PC-9 (cell line): ENCODE data around the gene PIEZO2. TPM values are rescaled to one million over a fixed set of nuclear protein-coding genes. Genes with fewer than 3 reads are reported as not detected.

Experiments
- BruUV-seq: library from RNA; stranded (reverse); fragments of 400-500 nt; replicated peaks from 2 replicates; lab custom pipeline; 2021; lab: Mats Ljungman, UMichigan
- CTCF ChIA-PET: fragments of 300-600 bp; sonication (Branson Sonifier 250); formaldehyde crosslinking; loops from one replicate; lab custom pipeline; 2022; ENCODE audit warnings: antibody characterized with exemption; lab: Charles Lee
- POLR2A ChIA-PET: fragments of 300-600 bp; sonication (Branson Sonifier 250); formaldehyde crosslinking; loops from one replicate; lab custom pipeline; 2022; ENCODE audit warnings: antibody characterized with exemption; ENCODE audit not compliant: unreplicated experiment; lab: Charles Lee
- DNase-seq, 2 experiments: peaks; one replicate each; pipeline versions ENCODE4 v3.0.0 to v3.0.0-alpha.2; 2015 to 2022; ENCODE audit warnings: mixed read lengths in 1 of 2
- H2AFZ ChIP-seq: fragments of 200-600 bp; sonication (generic); 2 replicates; pipeline ENCODE4 v1.8.1; 2017; ENCODE audit warnings: antibody characterized with exemption
- H3F3A ChIP-seq: fragments of 200-600 bp; sonication (generic); 2 replicates; pipeline ENCODE4 v1.8.1; 2017; ENCODE audit warnings: antibody characterized with exemption, mild to moderate bottlenecking, low read depth; ENCODE audit not compliant: insufficient read depth
- H3K27ac ChIP-seq: fragments of 200-600 bp; sonication (generic); 2 replicates; pipeline ENCODE4 v1.6.1; 2016; ENCODE audit warnings: mixed run types
- H3K27me3 ChIP-seq: fragments of 200-600 bp; sonication (generic); 2 replicates; pipeline ENCODE4 v1.6.1; 2016; ENCODE audit warnings: low read depth, mixed run types; ENCODE audit not compliant: insufficient read depth
- H3K36me3 ChIP-seq: fragments of 200-600 bp; sonication (generic); 2 replicates; pipeline ENCODE4 v1.6.1; 2016; ENCODE audit warnings: low read depth, mixed run types
- H3K4me1 ChIP-seq: fragments of 200-600 bp; sonication (generic); replicated peaks from 2 replicates; pipeline ENCODE4 v1.6.1; 2016; ENCODE audit warnings: mixed run types; ENCODE audit not compliant: insufficient read depth
- H3K4me2 ChIP-seq: fragments of 200-600 bp; sonication (generic); 2 replicates; pipeline ENCODE4 v1.6.1; 2017; ENCODE audit warnings: mixed run types
- H3K4me3 ChIP-seq: fragments of 200-600 bp; sonication (generic); 2 replicates; pipeline ENCODE4 v1.6.1; 2016; ENCODE audit warnings: mixed run types
- H3K79me2 ChIP-seq: fragments of 200-600 bp; sonication (generic); 2 replicates; pipeline ENCODE4 v1.6.1; 2017; ENCODE audit warnings: low read depth, mixed run types
- H3K9me2 ChIP-seq: fragments of 200-600 bp; sonication (generic); 2 replicates; pipeline ENCODE4 v1.8.1; 2017; ENCODE audit warnings: mild to moderate bottlenecking; ENCODE audit not compliant: insufficient read depth
- H3K9me3 ChIP-seq: fragments of 200-600 bp; sonication (generic); 2 replicates; pipeline ENCODE4 v1.8.1; 2016; ENCODE audit warnings: low read depth; ENCODE audit not compliant: insufficient read depth
- H4K20me1 ChIP-seq: fragments of 200-600 bp; sonication (generic); 2 replicates; pipeline ENCODE4 v1.8.1; 2017; ENCODE audit not compliant: insufficient read depth
- EZH2 ChIP-seq: fragments of 200-600 bp; sonication (generic); IDR thresholded peaks from 2 replicates; pipeline ENCODE4 v1.8.0; 2017; ENCODE audit warnings: antibody characterized with exemption, low read depth
- intact Hi-C: fragments of 100-400 bp; cut with micrococcal nuclease; formaldehyde crosslinking; loops from one replicate; pipeline ENCODE4 v1.10.0; 2022; ENCODE audit not compliant: unreplicated experiment
- total RNA-seq: library from RNA; stranded (reverse); gene quantifications from 2 replicates; pipeline ENCODE4 v1.2.3, GENCODE V29; 2021
- TF ChIP-seq, protein P1 (sequence below): fragments of 200-600 bp; sonication (generic); conservative IDR thresholded peaks from 2 replicates; pipeline ENCODE4 v1.6.1; 2017; ENCODE audit warnings: mixed run types, antibody characterized with exemption, mild to moderate bottlenecking, moderate library complexity

The PIEZO2 gene
- total RNA-seq, 1 experiment from 2014 or later = not detected

DNA sequence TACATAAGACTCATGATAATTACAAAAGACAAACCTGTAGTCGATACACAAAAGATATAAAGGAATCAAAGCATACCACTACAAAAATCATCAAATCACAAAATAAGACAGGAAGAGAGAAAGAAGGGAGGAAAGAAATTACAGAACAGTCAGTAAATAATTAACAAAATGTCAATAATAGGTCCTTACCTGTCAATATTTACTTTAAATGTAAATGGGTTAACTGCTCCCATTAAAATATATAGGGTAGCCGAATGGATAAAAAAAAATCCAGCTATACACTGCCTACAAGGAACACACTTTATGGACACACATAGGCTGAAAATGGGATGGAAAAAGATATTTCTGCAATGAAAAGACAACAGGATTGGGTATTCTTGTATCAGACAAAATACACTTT lies 163.7 kb downstream of the PIEZO2 start:
- no peak overlapping the region for H3K4me3 ChIP-seq
- no peak overlapping the region for H2AFZ ChIP-seq
- BruUV-seq = no TSS peak
- TF ChIP-seq, protein P1, sequence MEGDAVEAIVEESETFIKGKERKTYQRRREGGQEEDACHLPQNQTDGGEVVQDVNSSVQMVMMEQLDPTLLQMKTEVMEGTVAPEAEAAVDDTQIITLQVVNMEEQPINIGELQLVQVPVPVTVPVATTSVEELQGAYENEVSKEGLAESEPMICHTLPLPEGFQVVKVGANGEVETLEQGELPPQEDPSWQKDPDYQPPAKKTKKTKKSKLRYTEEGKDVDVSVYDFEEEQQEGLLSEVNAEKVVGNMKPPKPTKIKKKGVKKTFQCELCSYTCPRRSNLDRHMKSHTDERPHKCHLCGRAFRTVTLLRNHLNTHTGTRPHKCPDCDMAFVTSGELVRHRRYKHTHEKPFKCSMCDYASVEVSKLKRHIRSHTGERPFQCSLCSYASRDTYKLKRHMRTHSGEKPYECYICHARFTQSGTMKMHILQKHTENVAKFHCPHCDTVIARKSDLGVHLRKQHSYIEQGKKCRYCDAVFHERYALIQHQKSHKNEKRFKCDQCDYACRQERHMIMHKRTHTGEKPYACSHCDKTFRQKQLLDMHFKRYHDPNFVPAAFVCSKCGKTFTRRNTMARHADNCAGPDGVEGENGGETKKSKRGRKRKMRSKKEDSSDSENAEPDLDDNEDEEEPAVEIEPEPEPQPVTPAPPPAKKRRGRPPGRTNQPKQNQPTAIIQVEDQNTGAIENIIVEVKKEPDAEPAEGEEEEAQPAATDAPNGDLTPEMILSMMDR = no peak
- no peak for TF ChIP-seq EZH2
- H3K27ac ChIP-seq = no peak overlapping the region
- no peaks in the 10 kb centered on the region for H3K4me1 ChIP-seq
- DNase-seq = no peak
- intact Hi-C loops = no loop called here
- no peak overlapping the region for H3K4me2 ChIP-seq
- no peaks in the 10 kb centered on the region for H4K20me1 ChIP-seq
- H3K9me3 ChIP-seq = no peaks in the 10 kb centered on the region
- H3K27me3 ChIP-seq = no peaks in the 10 kb centered on the region
- no peaks in the 10 kb centered on the region for H3K36me3 ChIP-seq
- H3F3A ChIP-seq = no peaks in the 10 kb centered on the region
- H3K79me2 ChIP-seq = no peaks in the 10 kb centered on the region
- no peaks in the 10 kb centered on the region for H3K9me2 ChIP-seq
- ChIA-PET POLR2A (no interaction called here), CTCF (no interaction called here)

DNA sequence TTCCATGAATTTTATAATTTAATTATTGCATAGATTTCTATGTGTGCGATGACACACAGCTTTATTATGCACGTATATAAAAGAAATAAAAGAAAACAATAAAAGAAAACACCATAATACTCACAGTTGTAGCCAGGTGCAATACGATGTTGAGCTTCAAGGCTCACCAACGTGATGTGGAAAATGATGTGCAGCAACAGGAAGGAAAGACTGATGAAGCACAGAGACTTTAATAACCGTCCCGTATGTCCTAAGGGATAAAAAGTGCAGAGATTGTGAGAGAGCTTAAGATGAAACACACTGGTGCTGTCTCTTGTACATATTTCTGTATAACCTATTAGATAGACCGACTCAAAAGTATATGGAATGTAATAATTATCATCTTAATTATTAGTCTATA lies 170.0 kb downstream of the PIEZO2 start:
- Histone ChIP-seq H3K9me2 (no peaks in the 10 kb centered on the region), H3K4me3 (no peak overlapping the region), H4K20me1 (no peaks in the 10 kb centered on the region), H3K4me2 (no peak overlapping the region), H3K9me3 (no peaks in the 10 kb centered on the region), H3K4me1 (no peaks in the 10 kb centered on the region), H3K79me2 (no peaks in the 10 kb centered on the region), H2AFZ (no peak overlapping the region), H3F3A (no peaks in the 10 kb centered on the region), H3K27ac (no peak overlapping the region), H3K27me3 (peaks cover 19% of the 10 kb centered on the region; the same call in 1 of the 2 replicates), H3K36me3 (no peaks in the 10 kb centered on the region)
- ChIA-PET POLR2A (no interaction called here), CTCF (no interaction called here)
- intact Hi-C loops = no loop called here
- no peak for TF ChIP-seq EZH2
- TF ChIP-seq, protein P1 = no peak
- DNase-seq = no peak
- BruUV-seq = no TSS peak

DNA sequence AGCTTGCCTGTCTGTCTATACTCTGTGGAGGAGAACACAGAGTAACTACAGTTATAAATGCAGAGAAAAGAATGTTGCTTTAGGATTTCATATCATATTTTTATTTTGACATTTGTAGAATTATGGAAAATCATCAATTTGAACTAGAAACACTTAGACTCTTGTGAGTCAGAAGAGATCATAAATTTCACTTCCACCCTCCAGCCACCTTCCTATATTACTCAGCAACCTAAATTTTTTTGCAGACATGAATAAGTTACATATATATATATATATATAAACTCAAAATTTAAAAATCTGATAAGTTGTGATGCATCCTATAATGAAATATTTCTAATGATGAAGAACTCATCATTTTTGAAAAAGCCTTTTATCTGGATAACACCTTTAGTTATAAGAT lies 172.3 kb downstream of the PIEZO2 start:
- BruUV-seq = no TSS peak
- no peak overlapping the region for H2AFZ ChIP-seq
- H3K9me2 ChIP-seq = no peaks in the 10 kb centered on the region
- intact Hi-C loops = no loop called here
- TF ChIP-seq, protein P1 = no peak
- TF ChIP-seq EZH2 = no peak
- no peak for DNase-seq
- no peaks in the 10 kb centered on the region for H3K9me3 ChIP-seq
- H3K79me2 ChIP-seq = no peaks in the 10 kb centered on the region
- no peak overlapping the region for H3K27ac ChIP-seq
- H3K27me3 ChIP-seq = peaks cover 33% of the 10 kb centered on the region
- H4K20me1 ChIP-seq = no peaks in the 10 kb centered on the region
- H3F3A ChIP-seq = no peaks in the 10 kb centered on the region
- no peak overlapping the region for H3K4me2 ChIP-seq
- H3K36me3 ChIP-seq = no peaks in the 10 kb centered on the region
- POLR2A ChIA-PET = no interaction called here
- H3K4me1 ChIP-seq = no peaks in the 10 kb centered on the region
- no peak overlapping the region for H3K4me3 ChIP-seq
- CTCF ChIA-PET = no interaction called here
